OCI-LY3 (cell line): ENCODE measurements around the gene MSS51.

ENCODE experiments used
- H2AFZ ChIP-seq: fragments of 200-600, 300-600 bp; shearing (Covaris generic); 2 replicates; pipeline ENCODE4 v1.6.0; 2014; ENCODE audit warnings: antibody characterized with exemption, low read depth, low read length
- H3K27ac ChIP-seq: fragments of 200-600, 300-600 bp; sonication (generic); 2 replicates; pipeline ENCODE4 v1.5.1; 2014; ENCODE audit warnings: mild to moderate bottlenecking, low read length, moderate library complexity, mixed read lengths
- H3K27me3 ChIP-seq: fragments of 200-600, 300-600 bp; sonication (generic); 2 replicates; pipeline ENCODE4 v1.6.1; 2014; ENCODE audit warnings: low read depth, low read length, mixed read lengths
- H3K36me3 ChIP-seq: fragments of 200-600, 300-600 bp; sonication (generic); replicated peaks from 2 replicates; pipeline ENCODE3; 2014; ENCODE audit warnings: low read depth, low read length, mixed read lengths
- H3K4me1 ChIP-seq: fragments of 300-600, 200-600 bp; sonication (generic); 2 replicates; pipeline ENCODE4 v1.6.1; 2014; ENCODE audit warnings: low read length, mixed read lengths
- H3K4me2 ChIP-seq: fragments of 200-600, 300-600 bp; sonication (generic); 2 replicates; pipeline ENCODE4 v1.6.1; 2014; ENCODE audit warnings: low read length, mixed read lengths
- H3K4me3 ChIP-seq: fragments of 300-600, 200-600 bp; sonication (generic); 2 replicates; pipeline ENCODE4 v1.5.1; 2014; ENCODE audit warnings: antibody characterized with exemption, mild to moderate bottlenecking, low read length, moderate library complexity
- H3K79me2 ChIP-seq: fragments of 300-600, 200-600 bp; shearing (Covaris generic); 2 replicates; pipeline ENCODE4 v1.6.1; 2014; ENCODE audit warnings: mild to moderate bottlenecking, low read length, mixed read lengths
- H3K9ac ChIP-seq: fragments of 300-600, 200-600 bp; shearing (Covaris generic); 2 replicates; pipeline ENCODE4 v1.6.0; 2014; ENCODE audit warnings: mild to moderate bottlenecking, low read length, moderate library complexity
- H3K9me3 ChIP-seq: fragments of 200-600, 300-600 bp; shearing (Covaris generic); 2 replicates; pipeline ENCODE4 v1.6.1; 2014; ENCODE audit warnings: low read length, mixed read lengths; ENCODE audit not compliant: insufficient read depth
- H4K20me1 ChIP-seq: fragments of 200-600, 300-600 bp; sonication (generic); 2 replicates; pipeline ENCODE4 v1.6.1; 2016; ENCODE audit warnings: low read length, mixed read lengths; ENCODE audit not compliant: insufficient read depth
- CTCF ChIP-seq: fragments of 200-600, 300-600 bp; sonication (generic); IDR thresholded peaks from 2 replicates; pipeline ENCODE4 v1.5.1; 2014; ENCODE audit warnings: antibody characterized with exemption, low read length, low read depth
- EZH2phosphoT487 ChIP-seq: fragments of 200-600 bp; shearing (Covaris generic); IDR thresholded peaks from 2 replicates; pipeline ENCODE4 v1.6.1; 2018; ENCODE audit warnings: antibody characterized with exemption, mixed run types, low read depth

MSS51 gene

DNA sequence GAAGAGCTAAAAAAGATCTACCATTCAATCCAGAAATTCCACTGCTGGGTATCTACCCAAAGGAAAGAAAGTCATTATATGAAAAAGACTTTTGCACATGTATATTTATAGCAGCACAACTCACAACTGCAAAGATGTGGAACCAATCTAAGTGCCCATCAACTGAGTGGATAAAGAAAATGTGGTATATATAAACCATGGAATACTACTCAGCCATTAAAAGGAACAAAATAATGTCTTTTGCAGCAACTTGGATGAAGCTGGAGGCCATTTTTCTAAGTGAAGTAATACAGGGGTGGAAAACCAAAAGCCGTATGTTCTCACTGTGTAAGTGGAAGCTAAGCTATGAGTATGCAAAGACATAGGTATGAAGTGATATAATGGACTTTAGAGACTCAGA lies 22.5 kb downstream of the MSS51 start:
- Histone ChIP-seq H3K4me2 (no peak overlapping the region), H4K20me1 (peaks cover 4% of the 10 kb centered on the region), H3K4me3 (no peak overlapping the region), H3K27me3 (no peaks in the 10 kb centered on the region), H3K36me3 (no peaks in the 10 kb centered on the region), H3K79me2 (peaks cover 79% of the 10 kb centered on the region), H3K9ac (no peak overlapping the region), H3K4me1 (peaks cover 5% of the 10 kb centered on the region; the same call in 1 of the 2 replicates), H3K9me3 (no peaks in the 10 kb centered on the region), H3K27ac (no peak overlapping the region), H2AFZ (no peak overlapping the region)
- TF ChIP-seq EZH2phosphoT487 (no peak), CTCF (no peak)

- Histone ChIP-seq H3K79me2 (peaks cover 94% of the 10 kb centered on the region), H3K27me3 (no peaks in the 10 kb centered on the region), H4K20me1 (peaks cover 4% of the 10 kb centered on the region), H3K9ac (no peak overlapping the region), H2AFZ (no peak overlapping the region), H3K4me3 (no peak overlapping the region), H3K27ac (no peak overlapping the region), H3K4me2 (no peak overlapping the region), H3K36me3 (no peaks in the 10 kb centered on the region), H3K9me3 (no peaks in the 10 kb centered on the region), H3K4me1 (no peaks in the 10 kb centered on the region)
- TF ChIP-seq CTCF (no peak), EZH2phosphoT487 (no peak)
These were observed 24.3 kb downstream of the MSS51 start for GRCh38 chr10:73408978-73409521.

DNA sequence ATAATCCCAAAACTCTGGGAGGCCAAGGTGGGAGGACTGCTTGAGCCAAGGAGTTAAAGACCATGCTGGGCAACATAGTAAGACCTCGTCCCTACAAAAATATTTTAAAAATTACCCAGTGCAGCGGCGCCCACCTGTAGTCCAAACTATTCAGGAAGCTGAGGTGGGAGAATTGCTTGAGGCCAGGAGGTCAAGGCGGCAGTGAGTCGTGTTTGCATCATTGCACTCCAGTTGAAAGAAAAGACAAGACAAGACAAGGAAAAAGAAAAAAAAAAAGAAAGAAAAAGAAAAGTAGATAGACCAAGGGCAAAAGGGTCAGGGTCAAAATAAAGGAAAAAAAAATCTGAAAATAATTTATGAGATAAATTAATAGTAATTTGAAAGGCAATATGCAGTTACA lies 25.3 kb downstream of the MSS51 start:
- H3K4me2 ChIP-seq = no peak overlapping the region
- no peak overlapping the region for H2AFZ ChIP-seq
- peaks cover 4% of the 10 kb centered on the region for H4K20me1 ChIP-seq
- H3K36me3 ChIP-seq = no peaks in the 10 kb centered on the region
- H3K9ac ChIP-seq = no peak overlapping the region
- no peaks in the 10 kb centered on the region for H3K27me3 ChIP-seq
- TF ChIP-seq CTCF = no peak
- TF ChIP-seq EZH2phosphoT487 = no peak
- H3K79me2 ChIP-seq = peaks cover 96% of the 10 kb centered on the region
- no peak overlapping the region for H3K4me3 ChIP-seq
- no peak overlapping the region for H3K27ac ChIP-seq
- H3K4me1 ChIP-seq = no peaks in the 10 kb centered on the region
- no peaks in the 10 kb centered on the region for H3K9me3 ChIP-seq

DNA sequence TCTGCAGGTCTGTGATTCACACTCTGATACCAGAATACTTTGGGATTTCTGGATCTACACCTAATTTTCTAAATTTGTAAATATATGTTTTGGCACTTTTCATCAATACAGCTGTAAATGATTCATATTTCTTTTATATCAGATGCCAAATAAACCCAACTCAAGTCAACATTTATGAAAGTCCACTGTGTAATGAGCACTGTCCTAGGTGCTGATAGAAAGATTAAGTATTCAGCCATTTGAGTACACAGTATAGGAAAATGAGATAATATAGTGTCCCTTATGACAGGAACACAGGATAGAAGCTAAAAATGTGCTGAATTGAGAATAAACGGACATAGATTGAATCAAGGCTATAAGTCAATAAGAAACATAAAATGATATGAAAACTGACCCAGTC lies 25.9 kb downstream of the MSS51 start:
- Histone ChIP-seq H4K20me1 (peaks cover 4% of the 10 kb centered on the region), H3K4me2 (no peak overlapping the region), H3K9ac (no peak overlapping the region), H3K27ac (no peak overlapping the region), H3K79me2 (peaks cover 96% of the 10 kb centered on the region), H3K9me3 (no peaks in the 10 kb centered on the region), H2AFZ (no peak overlapping the region), H3K27me3 (no peaks in the 10 kb centered on the region), H3K36me3 (no peaks in the 10 kb centered on the region), H3K4me3 (no peak overlapping the region), H3K4me1 (no peaks in the 10 kb centered on the region)
- TF ChIP-seq EZH2phosphoT487 (no peak), CTCF (no peak)
